HepG2 (cell line): Measurements from ENCODE around the gene ZFP90. TPM values are rescaled to one million over a fixed set of nuclear protein-coding genes. Genes with fewer than 3 reads are reported as not detected.

Experiments
- CEBPB ChIP-seq: IDR thresholded peaks from 2 replicates; pipeline ENCODE4 v1.6.1; 2011; ENCODE audit warnings: low read depth, low read length, improper control_type of control experiment, borderline replicate concordance
- CHCHD3 ChIP-seq: sonication (generic); formaldehyde crosslinking; IDR thresholded peaks from 2 replicates; pipeline ENCODE4 v1.8.0; 2022; ENCODE audit warnings: mild to moderate bottlenecking, missing genetic modification reagents, moderate library complexity
- KDM4B ChIP-seq: sonication (generic); formaldehyde crosslinking; IDR thresholded peaks from 2 replicates; pipeline ENCODE4 v1.4.0; 2020; ENCODE audit warnings: missing genetic modification reagents
- KLF11 ChIP-seq: IDR thresholded peaks from 2 replicates; pipeline ENCODE4 v1.6.1; 2016; ENCODE audit warnings: missing compliant biosample characterization
- MAZ ChIP-seq, 2 experiments: sonication (generic) in 1 of 2; formaldehyde crosslinking in 1 of 2; IDR thresholded peaks; 2 replicates each; pipeline versions ENCODE4 v1.5.0 to v1.6.1; 2012 to 2020; ENCODE audit warnings: low read depth in 2 of 2, mild to moderate bottlenecking in 2 of 2, borderline replicate concordance in 1 of 2, improper control_type of control experiment in 1 of 2, low read length in 1 of 2, missing genetic modification reagents in 1 of 2, moderate library complexity in 1 of 2
- NRL ChIP-seq: sonication (generic); formaldehyde crosslinking; IDR thresholded peaks from 2 replicates; pipeline ENCODE4 v1.5.0; 2020; ENCODE audit warnings: missing genetic modification reagents, mild to moderate bottlenecking, moderate library complexity, borderline replicate concordance
- RFX5 ChIP-seq: IDR thresholded peaks from 2 replicates; pipeline ENCODE4 v1.6.1; 2011; ENCODE audit warnings: low read depth, low read length, improper control_type of control experiment
- SRSF9 ChIP-seq: fragments of 200-400 bp; formaldehyde crosslinking; IDR thresholded peaks from 2 replicates; pipeline ENCODE4 v1.6.1; 2018; ENCODE audit warnings: borderline replicate concordance, mild to moderate bottlenecking, low read depth, low read length; ENCODE audit not compliant: insufficient read depth, poor library complexity, severe bottlenecking
- SUZ12 ChIP-seq: fragments of 150-350 bp; IDR thresholded peaks from 2 replicates; pipeline ENCODE4 v1.6.1; 2014; ENCODE audit warnings: low read depth, low read length
- TCF7L2 ChIP-seq: IDR thresholded peaks from 2 replicates; pipeline ENCODE4 v1.6.1; 2011; ENCODE audit warnings: mild to moderate bottlenecking, low read depth, low read length, moderate library complexity
- ZBTB4 ChIP-seq: sonication (generic); formaldehyde crosslinking; IDR thresholded peaks from 2 replicates; pipeline ENCODE4 v1.4.0; 2020; ENCODE audit warnings: missing genetic modification reagents, mild to moderate bottlenecking, borderline replicate concordance
- ZFAT ChIP-seq: sonication (generic); formaldehyde crosslinking; conservative IDR thresholded peaks from 2 replicates; pipeline ENCODE4 v1.8.1; 2023; ENCODE audit warnings: missing genetic modification reagents, inconsistent platforms
- ZFP37 ChIP-seq: sonication (generic); formaldehyde crosslinking; IDR thresholded peaks from 2 replicates; pipeline ENCODE4 v1.4.0; 2020; ENCODE audit warnings: missing genetic modification reagents, borderline replicate concordance
- ZNF224 ChIP-seq: sonication (generic); formaldehyde crosslinking; IDR thresholded peaks from 2 replicates; pipeline ENCODE4 v1.5.0; 2020; ENCODE audit warnings: mild to moderate bottlenecking, missing genetic modification reagents
- ZNF430 ChIP-seq: sonication (generic); formaldehyde crosslinking; IDR thresholded peaks from 2 replicates; pipeline ENCODE4 v1.9.0; 2021; ENCODE audit warnings: mild to moderate bottlenecking, missing genetic modification reagents
- ZNF614 ChIP-seq: IDR thresholded peaks from 2 replicates; pipeline ENCODE4 v1.6.1; 2018; ENCODE audit warnings: missing biosample characterization, missing genetic modification reagents, inconsistent platforms, borderline replicate concordance
- ZNF629 ChIP-seq: sonication (generic); formaldehyde crosslinking; conservative IDR thresholded peaks from 2 replicates; pipeline ENCODE4 v1.5.0; 2020; ENCODE audit warnings: missing genetic modification reagents
- ZNF792 ChIP-seq: IDR thresholded peaks from 2 replicates; pipeline ENCODE4 v1.6.1; 2016
- polyA plus RNA-seq, 8 experiments: library from polyadenylated mRNA; depleted of rRNA in 3 of 8; stranded (reverse) in 7 of 8; unstranded in 1 of 8; fragments of >200 nt; fragmentation: Illumina TruSeq in 4 of 8; extraction: Trizol in 4 of 8; gene quantifications; 2 replicates each; pipeline versions ENCODE4 v1.2.1 to v1.2.3, GENCODE V29; 2011 to 2016; ENCODE audit warnings: low read depth in 4 of 8, missing spikeins in 1 of 8, mixed read lengths in 1 of 8; ENCODE audit not compliant: insufficient read depth in 1 of 8
- total RNA-seq, 5 experiments: library from RNA; depleted of rRNA; stranded (reverse); fragments of >200 nt; fragmentation: Illumina TruSeq; extraction: Trizol; gene quantifications; 2 replicates each; pipeline ENCODE4 v1.2.3, GENCODE V29; 2016; ENCODE audit warnings: low read depth in 1 of 5
- TF ChIP-seq, protein P1 (sequence below): sonication (generic); formaldehyde crosslinking; IDR thresholded peaks from 2 replicates; pipeline ENCODE4 v1.5.1; 2020; ENCODE audit warnings: missing genetic modification reagents, mild to moderate bottlenecking, borderline replicate concordance
- TF ChIP-seq, protein P2 (sequence below): sonication (generic); formaldehyde crosslinking; IDR thresholded peaks from 2 replicates; pipeline ENCODE4 v1.4.0; 2020; ENCODE audit warnings: missing genetic modification reagents, borderline replicate concordance

Gene ZFP90
- total and polyA plus RNA-seq, 2 of the 13 experiments (the other 11 are each of a cell fraction or from before 2014, with no cell fraction given): 17.6 to 18.9 TPM

- TF ChIP-seq, protein P1, sequence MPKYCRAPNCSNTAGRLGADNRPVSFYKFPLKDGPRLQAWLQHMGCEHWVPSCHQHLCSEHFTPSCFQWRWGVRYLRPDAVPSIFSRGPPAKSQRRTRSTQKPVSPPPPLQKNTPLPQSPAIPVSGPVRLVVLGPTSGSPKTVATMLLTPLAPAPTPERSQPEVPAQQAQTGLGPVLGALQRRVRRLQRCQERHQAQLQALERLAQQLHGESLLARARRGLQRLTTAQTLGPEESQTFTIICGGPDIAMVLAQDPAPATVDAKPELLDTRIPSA (CRISPR knock-in tag): peak; percentile 91; the same call in 1 of the 2 replicates
- TF ChIP-seq SUZ12 (no peak), SRSF9 (no peak), ZNF430 (CRISPR knock-in tag) (peak; percentile 70; the same call in 1 of the 2 replicates), CEBPB (no peak), ZBTB4 (peak; percentile 95; the same call in 1 of the 2 replicates), TCF7L2 (no peak), MAZ (IDR thresholded peaks at IDR 0.05; ENCODE audit: borderline replicate concordance, low read depth, low read length) (peak; percentile 61; the same call in 1 of the 2 replicates), MAZ (CRISPR knock-in tag; IDR thresholded peaks at IDR 0.05; ENCODE audit: low read depth) (peak; percentile 97), ZNF792 (peak; percentile 97), ZFAT (peak; percentile 89), ZNF224 (CRISPR knock-in tag) (peak; percentile 78; the same call in 1 of the 2 replicates), ZNF629 (CRISPR knock-in tag) (peak; percentile 47; the same call in 1 of the 2 replicates), KLF11 (peak; percentile 87; the same call in 1 of the 2 replicates), CHCHD3 (peak; percentile 97), RFX5 (peak; percentile 39; the same call in 1 of the 2 replicates), ZNF614 (peak; percentile 72; the same call in 1 of the 2 replicates), ZFP37 (CRISPR knock-in tag) (peak; percentile 93), NRL (CRISPR knock-in tag) (peak; percentile 96; the same call in 1 of the 2 replicates), KDM4B (no peak)
- TF ChIP-seq, protein P2, sequence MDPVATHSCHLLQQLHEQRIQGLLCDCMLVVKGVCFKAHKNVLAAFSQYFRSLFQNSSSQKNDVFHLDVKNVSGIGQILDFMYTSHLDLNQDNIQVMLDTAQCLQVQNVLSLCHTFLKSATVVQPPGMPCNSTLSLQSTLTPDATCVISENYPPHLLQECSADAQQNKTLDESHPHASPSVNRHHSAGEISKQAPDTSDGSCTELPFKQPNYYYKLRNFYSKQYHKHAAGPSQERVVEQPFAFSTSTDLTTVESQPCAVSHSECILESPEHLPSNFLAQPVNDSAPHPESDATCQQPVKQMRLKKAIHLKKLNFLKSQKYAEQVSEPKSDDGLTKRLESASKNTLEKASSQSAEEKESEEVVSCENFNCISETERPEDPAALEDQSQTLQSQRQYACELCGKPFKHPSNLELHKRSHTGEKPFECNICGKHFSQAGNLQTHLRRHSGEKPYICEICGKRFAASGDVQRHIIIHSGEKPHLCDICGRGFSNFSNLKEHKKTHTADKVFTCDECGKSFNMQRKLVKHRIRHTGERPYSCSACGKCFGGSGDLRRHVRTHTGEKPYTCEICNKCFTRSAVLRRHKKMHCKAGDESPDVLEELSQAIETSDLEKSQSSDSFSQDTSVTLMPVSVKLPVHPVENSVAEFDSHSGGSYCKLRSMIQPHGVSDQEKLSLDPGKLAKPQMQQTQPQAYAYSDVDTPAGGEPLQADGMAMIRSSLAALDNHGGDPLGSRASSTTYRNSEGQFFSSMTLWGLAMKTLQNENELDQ: peak; percentile 46; the same call in 1 of the 2 replicates
Observed at GRCh38 chr16:68529931-68530701, 9.0 kb upstream of the ZFP90 start (continued).
